RWPE2 (cell line): Measurements from ENCODE around the gene SMCO1.
"Not testable (repeated sequence)": the region's sequence is repeated elsewhere in the genome, so short reads cannot be mapped to it uniquely, and the experiment has no call there.

Experiments
- ATAC-seq: fragments of 200-7000 bp; cut with Tn5 transposase; 3 replicates; pipeline ENCODE4 v1.9.1; 2021; ENCODE audit warnings: low read depth
- DNase-seq: peaks from one replicate; pipeline ENCODE4 v3.0.0-alpha.2; 2020; ENCODE audit warnings: low spot score
- H3K27ac ChIP-seq: fragments of 450-650 bp; 2 replicates; pipeline ENCODE4 v1.5.1; 2017; ENCODE audit warnings: mild to moderate bottlenecking; ENCODE audit not compliant: poor library complexity, severe bottlenecking
- H3K27me3 ChIP-seq: fragments of 250-450 bp; sonication (Bioruptor Pico); 2 replicates; pipeline ENCODE4 v1.5.1; 2021; ENCODE audit warnings: mild to moderate bottlenecking, moderate library complexity; ENCODE audit not compliant: insufficient read depth, poor library complexity, severe bottlenecking
- H3K36me3 ChIP-seq: fragments of 250-450 bp; sonication (Bioruptor Pico); 2 replicates; pipeline ENCODE4 v1.5.1; 2020; ENCODE audit warnings: low read depth, mild to moderate bottlenecking, moderate library complexity
- H3K4me1 ChIP-seq: fragments of 250-450 bp; sonication (Bioruptor Pico); 2 replicates; pipeline ENCODE4 v1.5.1; 2021; ENCODE audit warnings: mild to moderate bottlenecking, moderate library complexity; ENCODE audit not compliant: insufficient read depth, poor library complexity, severe bottlenecking
- H3K4me3 ChIP-seq: fragments of 250-450 bp; sonication (Bioruptor Pico); 2 replicates; pipeline ENCODE4 v1.5.1; 2021; ENCODE audit warnings: mild to moderate bottlenecking, moderate library complexity; ENCODE audit not compliant: severe bottlenecking
- H3K9me3 ChIP-seq: fragments of 250-450 bp; sonication (Bioruptor Pico); 2 replicates; pipeline ENCODE4 v1.5.1; 2021; ENCODE audit warnings: mild to moderate bottlenecking, moderate library complexity; ENCODE audit not compliant: severe bottlenecking
- TF ChIP-seq, protein P1 (sequence below): fragments of 450-650 bp; IDR thresholded peaks from one replicate; pipeline ENCODE4 v1.5.1; 2017; ENCODE audit warnings: mild to moderate bottlenecking, moderate library complexity; ENCODE audit not compliant: poor library complexity, severe bottlenecking

SMCO1 gene

DNA sequence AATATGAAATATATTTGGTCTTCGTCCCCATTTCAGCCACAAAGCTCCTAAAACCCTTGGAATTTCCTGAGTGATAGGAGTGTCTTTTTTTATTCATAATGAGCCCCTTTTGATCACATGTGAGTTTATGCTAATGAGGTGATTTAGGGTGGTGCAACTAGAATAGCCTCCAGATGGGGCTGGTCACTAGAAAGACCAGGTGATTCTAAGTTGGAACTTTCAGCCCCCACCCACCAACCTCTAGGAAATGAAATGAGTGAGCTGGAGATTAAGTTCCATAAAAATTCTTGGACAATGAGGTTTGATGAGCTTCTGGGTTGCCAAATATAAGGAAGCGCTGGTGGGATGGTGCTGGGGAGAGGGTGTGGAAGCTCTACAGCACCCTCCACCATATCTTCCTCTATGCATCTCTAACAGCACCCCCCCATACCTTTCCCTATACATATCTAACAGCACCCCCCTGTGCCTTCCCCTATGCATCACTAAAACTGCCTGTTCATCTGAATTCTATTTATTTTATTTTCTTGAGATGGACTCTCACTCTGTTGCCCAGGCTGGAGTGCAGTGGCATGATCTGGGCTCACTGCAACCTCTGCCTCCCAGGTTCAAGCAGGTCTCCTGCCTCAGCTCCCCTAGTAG lies 2.1 kb upstream of the SMCO1 start:
- Histone ChIP-seq H3K4me3 (no peak overlapping the region), H3K27me3 (no peaks in the 10 kb centered on the region), H3K27ac (no peak overlapping the region), H3K4me1 (no peaks in the 10 kb centered on the region), H3K9me3 (peaks cover 13% of the 10 kb centered on the region), H3K36me3 (no peaks in the 10 kb centered on the region)
- TF ChIP-seq, protein P1, sequence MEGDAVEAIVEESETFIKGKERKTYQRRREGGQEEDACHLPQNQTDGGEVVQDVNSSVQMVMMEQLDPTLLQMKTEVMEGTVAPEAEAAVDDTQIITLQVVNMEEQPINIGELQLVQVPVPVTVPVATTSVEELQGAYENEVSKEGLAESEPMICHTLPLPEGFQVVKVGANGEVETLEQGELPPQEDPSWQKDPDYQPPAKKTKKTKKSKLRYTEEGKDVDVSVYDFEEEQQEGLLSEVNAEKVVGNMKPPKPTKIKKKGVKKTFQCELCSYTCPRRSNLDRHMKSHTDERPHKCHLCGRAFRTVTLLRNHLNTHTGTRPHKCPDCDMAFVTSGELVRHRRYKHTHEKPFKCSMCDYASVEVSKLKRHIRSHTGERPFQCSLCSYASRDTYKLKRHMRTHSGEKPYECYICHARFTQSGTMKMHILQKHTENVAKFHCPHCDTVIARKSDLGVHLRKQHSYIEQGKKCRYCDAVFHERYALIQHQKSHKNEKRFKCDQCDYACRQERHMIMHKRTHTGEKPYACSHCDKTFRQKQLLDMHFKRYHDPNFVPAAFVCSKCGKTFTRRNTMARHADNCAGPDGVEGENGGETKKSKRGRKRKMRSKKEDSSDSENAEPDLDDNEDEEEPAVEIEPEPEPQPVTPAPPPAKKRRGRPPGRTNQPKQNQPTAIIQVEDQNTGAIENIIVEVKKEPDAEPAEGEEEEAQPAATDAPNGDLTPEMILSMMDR: no peak
- DNase-seq: no peak
- ATAC-seq: no peak

DNA sequence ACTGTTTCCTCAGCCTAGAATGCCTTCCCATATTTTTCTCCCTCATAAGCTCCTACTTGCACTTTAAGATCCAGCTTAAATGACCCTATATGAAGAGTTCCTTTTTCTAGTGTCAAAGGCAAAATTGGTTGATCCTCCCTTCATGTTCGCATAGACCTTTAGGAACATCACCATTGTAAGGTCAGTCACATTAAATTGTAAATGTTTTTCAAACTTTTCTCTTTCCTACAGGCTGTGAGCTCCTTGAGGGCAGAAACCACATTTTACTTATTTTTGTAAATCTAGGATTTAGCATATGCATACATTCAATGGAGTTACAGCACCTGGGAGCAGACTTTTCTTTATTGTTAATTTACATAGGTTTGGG lies 813 bp downstream of the SMCO1 start:
- Histone ChIP-seq H3K4me3 (no peak overlapping the region), H3K4me1 (no peaks in the 10 kb centered on the region), H3K36me3 (no peaks in the 10 kb centered on the region), H3K9me3 (peaks cover 8% of the 10 kb centered on the region), H3K27ac (no peak overlapping the region), H3K27me3 (no peaks in the 10 kb centered on the region)
- no peak for DNase-seq
- TF ChIP-seq, protein P1: no peak
- no peak for ATAC-seq

DNA sequence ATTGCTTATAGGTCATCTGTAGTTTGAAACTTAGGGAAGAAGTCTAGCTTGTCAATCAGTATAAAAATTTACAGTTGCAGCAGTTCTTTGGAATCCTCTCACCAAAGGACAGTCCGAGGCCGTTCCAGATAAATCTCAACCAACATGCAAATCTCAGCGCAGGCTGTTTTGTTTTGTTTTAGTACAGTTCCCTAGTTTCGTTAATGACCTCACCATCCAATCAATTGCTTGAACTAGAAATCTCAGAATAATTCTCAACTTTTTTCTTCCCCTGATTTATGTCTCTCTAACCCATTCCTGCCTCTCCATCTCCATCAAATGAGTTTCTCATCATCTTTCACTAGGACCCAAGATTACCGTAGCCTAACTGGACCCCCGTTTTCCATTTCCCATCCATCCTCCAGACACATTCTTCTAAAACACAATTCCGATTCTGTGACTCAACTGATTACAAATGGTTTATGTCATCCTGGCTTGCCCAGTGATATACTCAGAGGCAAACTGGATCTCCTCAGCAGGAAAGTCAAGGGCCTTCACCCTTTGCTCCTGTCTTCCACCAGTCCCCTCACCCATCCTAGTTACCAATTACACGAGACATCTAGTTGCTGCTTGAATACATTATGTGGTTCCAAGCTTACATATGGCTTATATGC lies 1.3 kb downstream of the SMCO1 start:
- peaks cover 4% of the 10 kb centered on the region for H3K9me3 ChIP-seq
- no peaks in the 10 kb centered on the region for H3K27me3 ChIP-seq
- TF ChIP-seq, protein P1: no peak
- H3K36me3 ChIP-seq: no peaks in the 10 kb centered on the region
- H3K27ac ChIP-seq: no peak overlapping the region
- DNase-seq (no peak), ATAC-seq (no peak)
- no peak overlapping the region for H3K4me3 ChIP-seq
- no peaks in the 10 kb centered on the region for H3K4me1 ChIP-seq

DNA sequence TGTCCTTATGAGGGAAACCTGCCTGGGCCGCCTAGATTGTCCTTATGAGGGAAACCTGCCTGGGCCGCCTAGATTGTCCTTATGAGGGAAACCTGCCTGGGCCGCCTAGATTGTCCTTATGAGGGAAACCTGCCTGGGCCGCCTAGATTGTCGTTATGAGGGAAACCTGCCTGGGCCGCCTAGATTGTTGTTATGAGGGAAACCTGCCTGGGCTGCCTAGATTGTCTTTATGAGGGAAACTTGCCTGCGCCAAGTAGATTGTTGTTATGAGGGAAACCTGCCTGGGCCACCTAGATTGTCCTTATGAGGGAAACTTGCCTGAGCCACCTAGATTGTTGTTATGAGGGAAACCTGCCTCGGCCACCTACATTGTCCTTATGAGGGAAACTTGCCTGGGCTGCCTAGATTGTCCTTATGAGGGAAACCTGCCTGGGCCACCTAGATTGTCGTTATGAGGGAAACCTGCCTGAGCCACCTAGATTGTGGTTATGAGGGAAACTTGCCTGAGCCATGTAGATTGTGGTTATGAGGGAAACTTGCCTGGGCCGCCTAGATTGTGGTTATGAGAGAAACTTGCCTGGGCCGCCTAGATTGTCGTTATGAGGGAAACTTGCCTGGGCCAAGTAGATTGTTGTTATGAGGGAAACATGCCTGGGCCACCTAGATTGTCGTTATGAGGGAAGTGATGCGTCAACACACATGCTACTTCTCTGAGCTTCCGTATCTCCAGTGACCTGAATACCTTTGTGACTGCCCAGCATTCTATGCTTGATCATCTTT lies 3.3 kb downstream of the SMCO1 start:
- H3K4me3 ChIP-seq: not testable (repeated sequence)

GRCh38 chr3:196511108-196511507 lies 4.0 kb downstream of the SMCO1 start:
- H3K4me3 ChIP-seq, H3K36me3 ChIP-seq, DNase-seq, H3K4me1 ChIP-seq, H3K27me3 ChIP-seq, ATAC-seq, H3K27ac ChIP-seq, H3K9me3 ChIP-seq: not testable (repeated sequence)

More for the DNA sequence above, 3.3 kb downstream of the SMCO1 start:
- not testable (repeated sequence) for H3K9me3 ChIP-seq, H3K4me1 ChIP-seq, ATAC-seq, H3K27me3 ChIP-seq, DNase-seq, H3K27ac ChIP-seq, H3K36me3 ChIP-seq
